ENCODE data around the gene ASPA. TPM values are rescaled to one million over a fixed set of nuclear protein-coding genes. Genes with fewer than 3 reads are reported as not detected.
"Not testable (repeated sequence)": the region's sequence is repeated elsewhere in the genome, so short reads cannot be mapped to it uniquely, and the experiment has no call there.

The ASPA gene
- total RNA-seq, 1 experiment from 2014 or later: 0.09 TPM

DNA sequence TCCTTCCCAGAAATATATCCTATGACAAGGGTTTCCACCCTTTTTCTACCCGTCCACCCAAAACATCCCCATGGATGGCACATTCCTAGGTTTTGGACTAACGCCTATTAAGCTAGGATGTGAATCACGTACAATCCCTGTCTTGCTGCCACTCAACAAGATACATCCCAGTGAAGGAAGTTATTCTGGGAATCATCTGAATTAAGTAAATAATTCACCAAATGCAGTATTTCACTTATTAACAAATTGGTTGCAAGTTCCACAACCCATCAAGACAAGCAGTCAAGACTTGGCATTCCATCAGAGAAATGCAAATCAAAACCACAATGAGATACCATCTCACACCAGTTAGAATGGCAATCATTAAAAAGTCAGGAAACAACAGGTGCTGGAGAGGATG is 32.1 kb downstream of the ASPA start:
- no peak for DNase-seq (ENCODE audit: low spot score)

GRCh38 chr17:3510090-3510489 is 34.3 kb downstream of the ASPA start:
- no peak for DNase-seq (ENCODE audit: low spot score)

GRCh38 chr17:3511852-3512504 is 36.2 kb downstream of the ASPA start:
- no peak for DNase-seq (ENCODE audit: low spot score)

DNA sequence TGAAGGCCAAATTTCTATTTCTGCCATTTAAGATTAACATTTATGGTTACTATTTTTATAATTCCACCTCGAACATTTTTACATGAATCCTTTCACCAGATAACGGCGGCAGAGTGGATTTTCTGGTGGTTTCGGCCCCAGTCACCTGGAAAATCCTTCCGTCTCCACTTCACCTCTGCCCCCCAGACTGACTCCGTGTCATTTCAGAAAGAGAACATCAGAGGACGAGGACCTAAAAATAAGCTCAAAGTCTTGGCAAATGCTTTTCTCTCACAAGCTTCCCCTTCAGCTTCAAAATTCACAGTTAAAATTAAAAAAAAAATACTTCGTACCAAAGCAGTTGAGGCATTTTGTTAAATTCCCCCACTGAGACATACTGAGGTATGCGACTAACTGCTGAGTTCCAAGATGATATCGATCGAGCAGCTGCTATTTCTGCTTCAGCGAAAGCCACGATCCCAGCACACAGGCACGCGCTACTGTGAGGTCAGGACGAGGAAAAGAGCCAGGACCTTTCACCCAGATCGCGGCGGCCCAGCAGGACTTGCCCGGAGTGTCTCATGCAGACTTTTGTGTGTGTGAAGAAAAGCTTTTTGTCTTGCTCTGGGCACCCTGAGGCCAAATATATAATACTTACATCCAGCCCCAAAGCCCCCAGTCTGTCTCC is 36.8 kb downstream of the ASPA start:
- DNase-seq (ENCODE audit: low spot score): no peak

GRCh38 chr17:3513305-3514035 is 37.7 kb downstream of the ASPA start:
- no peak for DNase-seq (ENCODE audit: low spot score)

DNA sequence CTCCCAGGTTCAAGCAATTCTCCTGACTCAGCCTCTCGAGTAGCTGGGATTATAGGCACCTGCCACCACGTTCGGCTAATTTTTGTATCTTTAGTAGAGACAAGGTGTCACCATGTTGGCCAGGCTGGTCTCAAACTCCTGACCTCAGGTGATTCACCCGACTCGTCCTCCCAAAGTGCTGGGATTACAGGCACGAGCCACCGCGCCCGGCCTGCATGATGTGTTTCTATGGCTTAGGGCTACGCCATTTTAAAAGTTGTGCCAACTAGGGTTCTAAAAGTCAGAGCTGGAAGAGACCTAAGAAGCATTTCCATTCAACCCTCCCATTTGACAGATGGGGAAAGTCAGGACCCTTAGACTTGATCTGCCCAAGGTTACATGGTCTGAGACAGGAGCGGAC is 38.4 kb downstream of the ASPA start:
- not testable (repeated sequence) for DNase-seq (ENCODE audit: low spot score)

- DNase-seq (ENCODE audit: low spot score): no peak
These were observed 39.1 kb downstream of the ASPA start for GRCh38 chr17:3514873-3515272.

- not testable (repeated sequence) for DNase-seq (ENCODE audit: low spot score)
These were observed 43.7 kb downstream of the ASPA start for GRCh38 chr17:3519472-3519871.

DNA sequence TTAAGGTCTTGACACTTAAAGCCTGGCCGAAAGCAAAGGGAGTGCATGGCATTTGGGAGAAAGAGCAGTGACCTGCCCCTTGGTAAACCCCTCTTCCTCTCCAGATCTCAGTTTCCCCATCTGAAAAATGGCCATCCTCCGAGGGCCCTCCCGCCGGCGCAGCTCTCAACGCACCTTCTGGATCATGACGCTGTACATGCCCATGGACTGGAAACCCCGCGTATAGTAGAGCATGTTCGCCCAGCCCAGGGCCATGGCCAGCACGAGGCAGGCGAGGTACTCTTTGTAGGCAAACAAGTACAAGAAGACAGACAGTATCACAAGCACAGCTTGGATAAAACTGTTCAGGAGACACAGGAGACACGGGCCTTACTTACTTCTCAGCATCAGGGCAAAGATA is 48.2 kb downstream of the ASPA start:
- DNase-seq (ENCODE audit: low spot score): no peak

DNA sequence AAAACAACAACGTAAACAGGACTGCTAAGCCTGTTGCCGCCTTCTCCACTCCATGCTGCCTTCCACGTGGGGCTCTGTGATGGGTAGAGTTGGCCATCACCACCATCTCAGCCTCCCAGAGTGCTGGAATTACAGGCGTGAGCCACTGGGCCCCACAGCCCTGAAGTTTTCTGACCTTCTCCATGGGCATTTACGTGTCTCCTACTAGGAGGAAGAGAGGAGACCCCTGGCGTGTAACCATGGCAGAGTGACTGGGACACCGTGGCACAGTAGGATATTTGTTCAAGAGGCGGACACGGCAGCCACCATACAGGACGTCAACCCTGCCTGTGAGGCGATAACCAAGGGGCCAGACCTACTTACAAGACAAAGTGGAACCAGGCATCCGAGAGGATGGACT is 50.7 kb downstream of the ASPA start:
- DNase-seq (ENCODE audit: low spot score): no peak

DNA sequence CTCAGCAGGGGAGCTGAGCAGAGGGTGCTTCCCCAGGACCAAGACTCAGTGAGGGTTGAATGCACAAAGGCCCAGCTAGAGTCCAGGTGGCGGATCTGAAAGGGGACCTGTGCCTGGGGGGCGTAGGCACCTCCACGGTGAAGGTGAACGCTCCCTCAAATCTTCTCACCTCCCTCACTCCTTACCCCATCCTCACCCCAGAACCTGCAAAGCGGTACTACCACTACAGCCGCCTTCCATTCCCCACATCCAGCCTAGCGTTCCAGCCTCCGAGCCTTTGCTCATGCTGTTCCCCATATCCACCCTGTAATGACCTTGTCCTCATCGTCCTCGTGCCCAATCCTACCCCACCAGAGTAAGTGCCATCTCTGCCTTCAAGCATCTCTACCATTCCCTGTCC is 51.2 kb downstream of the ASPA start:
- no peak for DNase-seq (ENCODE audit: low spot score)

- DNase-seq (ENCODE audit: low spot score): no peak
These were observed 51.7 kb downstream of the ASPA start for GRCh38 chr17:3527468-3527867.

DNA sequence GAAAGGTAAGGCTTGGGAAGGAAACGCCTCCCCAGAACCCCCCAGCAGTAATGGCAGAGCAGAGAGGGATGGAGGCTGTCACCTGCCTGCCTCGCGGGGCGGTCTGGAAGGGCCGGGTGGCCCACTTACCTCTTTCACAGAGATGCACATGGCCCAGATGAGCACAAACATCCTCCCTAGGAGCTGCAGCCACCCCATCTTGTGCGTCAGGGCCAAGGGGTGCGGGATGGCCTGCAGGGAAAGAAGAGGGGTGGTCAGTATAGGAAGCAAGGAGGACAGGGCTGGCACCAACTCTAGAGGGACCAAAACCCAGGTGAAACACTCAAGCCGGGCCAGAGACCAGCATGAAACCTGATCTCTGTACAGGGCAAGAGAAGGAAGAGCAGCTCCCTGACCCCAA is 52.1 kb downstream of the ASPA start:
- no peak for DNase-seq (ENCODE audit: low spot score)

GRCh38 chr17:3528403-3528851 is 52.6 kb downstream of the ASPA start:
- DNase-seq (ENCODE audit: low spot score): no peak

- DNase-seq (ENCODE audit: low spot score): peak; percentile 15
These were observed 53.2 kb downstream of the ASPA start for GRCh38 chr17:3528880-3529511.

DNA sequence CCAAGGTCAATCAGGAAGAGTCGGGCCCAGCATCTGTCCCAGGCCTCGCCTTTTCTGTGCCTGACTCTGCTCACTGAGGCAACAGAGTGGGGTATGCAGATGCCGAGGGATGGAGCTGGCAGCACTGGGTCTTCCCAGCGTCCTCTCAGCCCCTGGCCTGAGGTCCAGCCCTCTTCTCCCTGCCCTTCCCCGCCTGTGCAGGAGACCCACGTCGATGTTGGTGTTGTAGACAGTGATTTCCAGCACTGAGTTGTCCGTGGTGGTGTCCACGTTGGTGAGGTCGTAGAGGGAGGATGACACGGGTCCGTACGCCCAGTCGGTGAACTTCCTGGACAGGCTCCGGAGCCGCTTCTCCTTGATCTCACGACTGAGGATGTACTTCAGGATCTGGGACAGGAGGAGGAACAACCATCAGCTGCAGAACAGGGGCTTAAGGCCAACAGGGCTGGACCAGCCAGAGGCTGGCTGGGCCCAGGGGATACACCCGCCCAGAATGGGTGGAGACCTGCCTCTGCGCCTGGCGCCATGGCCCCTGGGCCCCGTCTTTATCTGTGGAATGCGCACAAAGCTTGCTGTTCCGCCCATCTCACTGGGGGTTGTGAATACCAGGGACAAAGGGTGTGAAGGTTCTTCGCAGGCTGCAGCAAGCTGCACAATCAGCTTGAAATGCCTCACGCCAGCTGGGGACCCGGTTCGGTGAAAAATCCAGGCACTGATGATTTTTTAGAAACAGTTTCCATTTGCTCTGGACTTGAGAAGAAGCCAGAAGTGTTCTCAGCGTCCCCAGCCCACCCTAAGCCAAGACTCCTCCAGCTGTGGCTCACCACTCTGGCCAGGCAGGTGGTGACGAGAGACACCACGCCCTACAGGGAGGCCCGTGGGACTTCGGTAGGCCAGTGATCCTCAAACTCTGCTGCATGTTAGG is 54.3 kb downstream of the ASPA start:
- DNase-seq (ENCODE audit: low spot score): peak; percentile 16

GRCh38 chr17:3531266-3532101 is 55.7 kb downstream of the ASPA start:
- DNase-seq (ENCODE audit: low spot score): no peak

DNA sequence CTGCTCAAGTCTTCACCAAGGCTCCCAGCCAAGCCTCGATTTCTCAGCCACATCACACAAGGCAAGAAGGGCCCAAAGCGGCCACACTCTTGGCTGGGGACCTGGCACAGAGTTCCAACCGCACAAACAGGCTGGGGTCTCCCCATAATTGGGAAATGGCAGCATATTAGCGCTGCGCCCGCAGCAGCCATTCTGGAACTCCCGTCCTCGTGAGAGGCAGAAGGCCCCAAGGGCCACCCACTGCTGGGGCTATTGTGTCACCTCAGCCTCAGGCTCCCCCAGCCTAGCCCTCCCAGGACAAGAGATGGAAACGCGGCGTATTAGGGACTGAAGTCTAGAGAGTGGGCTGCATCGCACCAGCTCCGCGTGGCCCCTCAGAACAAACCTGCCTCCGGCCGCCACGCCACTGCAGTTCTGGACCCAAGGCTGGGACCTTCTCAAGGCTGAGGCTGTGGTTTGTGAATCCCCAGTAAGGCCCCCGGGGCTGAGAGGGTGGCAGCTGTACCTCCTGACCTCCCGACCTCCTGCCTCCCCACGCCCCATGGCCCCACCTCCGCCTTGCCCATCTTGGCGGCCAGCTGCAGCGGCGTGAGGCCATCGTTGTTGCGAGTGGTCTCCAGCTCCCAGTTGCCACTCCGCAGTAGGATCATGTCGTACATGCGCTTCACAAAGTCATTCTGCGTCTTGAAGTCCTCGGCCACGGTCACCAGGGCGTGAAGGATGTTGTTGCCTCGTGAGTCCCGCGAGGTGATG is 56.5 kb downstream of the ASPA start:
- no peak for DNase-seq (ENCODE audit: low spot score)

- no peak for DNase-seq (ENCODE audit: low spot score)
These were observed 57.0 kb downstream of the ASPA start for GRCh38 chr17:3532859-3533142.

GRCh38 chr17:3533752-3534151 is 58.0 kb downstream of the ASPA start:
- no peak for DNase-seq (ENCODE audit: low spot score)

All from A172 (cell line).